C4-2B (cell line): ENCODE results near the gene YIF1A.
A peak's percentile ranks its signal among the peaks of the same experiment; 100 is the strongest.
"Not testable (repeated sequence)": the region's sequence is repeated elsewhere in the genome, so short reads cannot be mapped to it uniquely, and the experiment has no call there.

Experiments used
- H3K27ac ChIP-seq: fragments of 450-650 bp; 2 replicates; pipeline ENCODE4 v1.5.1; 2017
- CTCF ChIP-seq: fragments of 450-650 bp; conservative IDR thresholded peaks from 2 replicates; pipeline ENCODE4 v1.5.1; 2017; ENCODE audit warnings: mild to moderate bottlenecking
- ZFX ChIP-seq: fragments of 450-650 bp; IDR thresholded peaks from 2 replicates; pipeline ENCODE4 v1.6.1; 2017

Gene YIF1A

GRCh38 chr11:66261578-66261977, 27.4 kb downstream of the YIF1A start:
- no peak overlapping the region for H3K27ac ChIP-seq
- TF ChIP-seq CTCF (no peak), ZFX (no peak)

- no peak overlapping the region for H3K27ac ChIP-seq
- TF ChIP-seq ZFX (no peak), CTCF (no peak)
Observed at GRCh38 chr11:66259956-66260355, 29.0 kb downstream of the YIF1A start.

GRCh38 chr11:66259225-66259624, 29.7 kb downstream of the YIF1A start:
- no peak overlapping the region for H3K27ac ChIP-seq
- TF ChIP-seq ZFX (no peak), CTCF (no peak)

- H3K27ac ChIP-seq = peak overlapping the region; percentile 79
- TF ChIP-seq ZFX (no peak), CTCF (peak; percentile 83)
Observed at GRCh38 chr11:66258473-66258893, 30.5 kb downstream of the YIF1A start.

- H3K27ac ChIP-seq = not testable (repeated sequence)
Observed at GRCh38 chr11:66253081-66253480, 35.9 kb downstream of the YIF1A start.

- no peak overlapping the region for H3K27ac ChIP-seq
- TF ChIP-seq ZFX = no peak
- no peak for TF ChIP-seq CTCF
Observed at GRCh38 chr11:66251809-66252208, 37.1 kb downstream of the YIF1A start.

- H3K27ac ChIP-seq = no peak overlapping the region
- TF ChIP-seq ZFX (no peak), CTCF (no peak)
Observed at GRCh38 chr11:66248903-66249302, 40.0 kb downstream of the YIF1A start.

GRCh38 chr11:66247801-66248200, 41.1 kb downstream of the YIF1A start:
- no peak overlapping the region for H3K27ac ChIP-seq
- TF ChIP-seq ZFX = no peak
- TF ChIP-seq CTCF = no peak
